Mesenteric fat pad (tissue), 1 donor: Measurements from ENCODE around the gene ARID5B. TPM values are rescaled to one million over a fixed set of nuclear protein-coding genes. Genes with fewer than 3 reads are reported as not detected.
"Not testable (repeated sequence)": the region's sequence is repeated elsewhere in the genome, so short reads cannot be mapped to it uniquely, and the experiment has no call there.

Source experiments
- DNase-seq: peaks from one replicate; pipeline ENCODE4 v3.0.0-alpha.2; 2020; ENCODE audit warnings: low spot score
- total RNA-seq: library from RNA; stranded (reverse); fragmentation: NEBNext Ultra II Directional; extraction: Animal tissue kit (Norgen Biotek cat#: 25700); gene quantifications from one replicate; pipeline ENCODE4 v1.2.1, GENCODE V29; 2021
- donor health status: DM: yes; HTN: yes; CAD: no.

Gene ARID5B
- total RNA-seq, 1 donor from 2014 or later: 126 TPM

DNA sequence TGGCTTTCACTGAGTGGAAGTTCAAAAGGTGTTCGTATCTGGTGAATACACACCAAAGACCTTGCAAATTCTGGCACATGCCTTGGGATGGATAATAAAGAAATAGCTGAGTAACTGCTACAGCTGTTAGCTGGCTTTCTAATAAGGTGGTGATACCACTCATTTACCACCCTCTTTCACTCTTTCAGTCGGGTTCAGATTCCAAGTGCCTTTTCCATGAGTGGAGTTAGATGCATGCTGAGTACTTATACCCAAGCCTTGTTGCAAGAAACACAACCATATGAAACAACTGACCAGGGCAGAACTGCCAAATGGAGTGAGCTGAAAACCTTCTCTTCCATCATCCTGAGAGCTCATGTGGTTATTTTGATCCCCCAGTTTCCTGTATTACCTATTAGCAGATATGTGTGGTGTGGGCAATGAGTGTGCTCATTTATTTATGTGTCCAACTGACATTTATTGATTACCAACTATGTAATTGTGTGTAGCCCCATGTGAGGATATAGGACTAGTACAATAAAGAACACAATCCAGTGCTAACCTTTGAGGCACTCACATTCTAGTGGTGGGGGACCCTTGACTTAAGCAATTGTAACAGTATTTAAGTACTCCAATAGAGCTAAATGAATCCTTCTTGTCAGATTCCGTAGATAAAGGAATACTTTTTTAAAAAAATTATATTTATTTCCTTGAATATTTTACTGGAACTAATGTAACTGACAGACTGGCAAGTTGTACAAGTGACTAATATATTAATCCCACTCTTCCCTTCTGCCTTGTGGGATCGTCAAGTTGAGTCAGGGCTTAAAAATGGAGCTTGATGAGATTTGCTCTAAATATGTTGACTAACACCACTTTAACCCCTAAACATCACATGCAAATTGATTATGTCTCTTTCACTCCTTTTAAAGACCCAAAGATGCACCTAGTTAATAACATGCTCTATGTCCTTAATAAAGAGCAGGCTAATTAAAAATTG, 124.7 kb downstream of the ARID5B start:
- DNase-seq: no peak

- DNase-seq: no peak
Measured at GRCh38 chr10:62027841-62028501, 126.5 kb downstream of the ARID5B start.

- not testable (repeated sequence) for DNase-seq
Measured at GRCh38 chr10:62028502-62028842, 127.0 kb downstream of the ARID5B start.

DNA sequence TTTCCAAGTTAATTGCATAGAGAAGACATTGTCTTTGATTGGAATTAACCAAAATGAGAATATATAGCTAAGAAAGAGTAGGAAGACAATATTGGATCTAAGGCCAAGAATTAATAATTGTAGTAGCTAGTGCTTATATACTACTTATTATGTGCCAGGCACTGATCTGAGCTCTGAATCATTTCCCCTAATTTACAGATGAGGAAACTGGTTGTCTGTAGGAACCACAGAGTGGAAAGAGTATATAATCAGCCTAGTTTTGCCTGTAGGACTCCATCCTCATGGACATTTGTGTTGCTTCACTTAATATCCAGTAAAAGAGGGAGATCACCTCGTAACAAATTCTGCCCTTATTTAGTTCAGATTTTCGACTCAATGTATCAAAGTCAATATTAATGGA, 127.9 kb downstream of the ARID5B start:
- no peak for DNase-seq

DNA sequence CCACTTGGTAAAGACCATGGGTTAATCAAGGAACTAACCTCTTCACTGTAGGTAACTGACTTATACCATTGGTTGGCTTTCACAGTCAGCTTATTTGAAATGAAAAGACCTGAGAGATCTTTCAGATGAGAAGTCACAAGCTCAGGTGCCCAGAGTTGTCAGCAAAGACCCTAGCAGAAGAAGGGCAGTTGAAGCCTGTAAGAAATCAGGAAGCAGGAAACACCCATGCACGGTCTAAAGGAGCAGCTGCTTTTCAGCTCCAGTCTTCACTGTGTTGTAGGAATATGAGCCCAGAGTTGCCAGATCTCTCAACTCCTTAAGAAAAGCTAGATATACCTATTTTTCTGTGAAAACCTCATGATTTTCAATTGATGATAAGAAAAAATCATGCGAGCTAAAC, 130.0 kb downstream of the ARID5B start:
- DNase-seq: no peak

- no peak for DNase-seq
Measured at GRCh38 chr10:62033125-62033524, 131.6 kb downstream of the ARID5B start.

- DNase-seq: no peak
Measured at GRCh38 chr10:62034096-62034640, 132.7 kb downstream of the ARID5B start.

- DNase-seq: no peak
Measured at GRCh38 chr10:62036186-62037081, 134.9 kb downstream of the ARID5B start.

DNA sequence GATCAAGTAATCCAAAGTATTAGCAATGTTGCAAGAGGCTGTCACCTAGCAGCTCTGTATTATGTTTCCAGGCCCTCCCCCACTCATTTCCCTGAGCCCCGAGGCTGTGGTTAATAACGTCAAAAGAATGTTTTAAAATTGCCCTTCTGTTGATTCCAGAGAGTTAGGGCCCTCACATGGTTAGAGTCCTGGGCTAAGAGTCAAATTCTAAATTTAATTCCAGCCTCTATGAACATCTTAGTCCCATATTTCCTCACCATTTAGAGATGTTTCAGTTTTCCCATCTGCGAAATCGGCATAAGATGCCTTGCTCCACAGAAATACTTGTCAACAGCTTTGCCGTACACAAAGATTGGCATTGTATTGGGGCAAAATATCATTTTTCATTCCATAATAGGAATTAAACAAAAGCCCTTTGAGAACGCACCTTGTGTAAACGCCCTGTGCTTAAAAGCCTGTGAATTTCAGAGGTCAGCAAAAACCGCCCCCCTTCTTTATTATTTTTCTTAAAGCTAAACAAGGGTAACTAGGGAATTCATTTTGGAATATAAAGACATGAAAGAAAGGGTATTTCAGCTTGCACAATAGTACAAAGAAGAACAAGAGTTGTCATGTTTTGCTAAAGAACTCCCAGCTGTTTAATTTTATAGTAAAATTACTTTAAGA, 135.8 kb downstream of the ARID5B start:
- no peak for DNase-seq

- no peak for DNase-seq
Measured at GRCh38 chr10:62037890-62038608, 136.6 kb downstream of the ARID5B start.

DNA sequence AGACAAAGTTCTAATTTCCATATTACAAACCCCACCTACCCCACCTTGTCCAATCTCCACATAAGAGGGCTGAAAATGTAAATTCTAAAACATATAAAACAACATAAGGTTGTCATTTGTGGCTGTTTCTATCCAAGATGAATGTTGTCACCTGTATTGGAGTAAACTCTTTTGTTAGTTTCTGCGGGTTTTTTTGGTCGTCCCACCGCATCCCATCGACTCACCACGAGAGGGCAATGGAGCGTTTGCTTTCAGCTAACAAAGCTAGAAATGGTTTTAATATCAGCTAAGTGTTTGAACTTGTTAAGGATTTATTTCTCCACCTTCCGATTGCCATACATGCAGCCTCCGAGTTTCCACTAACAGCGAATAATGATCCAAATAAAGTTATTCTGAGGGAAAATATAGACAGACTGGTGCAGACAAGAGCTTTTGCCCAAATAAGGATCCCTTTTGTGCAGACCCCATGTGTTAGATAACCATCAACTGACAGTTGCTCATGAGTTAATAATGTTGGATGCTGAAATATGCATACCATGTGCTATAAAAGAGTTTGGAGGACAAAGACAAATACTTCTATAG, 137.2 kb downstream of the ARID5B start:
- DNase-seq: no peak

DNA sequence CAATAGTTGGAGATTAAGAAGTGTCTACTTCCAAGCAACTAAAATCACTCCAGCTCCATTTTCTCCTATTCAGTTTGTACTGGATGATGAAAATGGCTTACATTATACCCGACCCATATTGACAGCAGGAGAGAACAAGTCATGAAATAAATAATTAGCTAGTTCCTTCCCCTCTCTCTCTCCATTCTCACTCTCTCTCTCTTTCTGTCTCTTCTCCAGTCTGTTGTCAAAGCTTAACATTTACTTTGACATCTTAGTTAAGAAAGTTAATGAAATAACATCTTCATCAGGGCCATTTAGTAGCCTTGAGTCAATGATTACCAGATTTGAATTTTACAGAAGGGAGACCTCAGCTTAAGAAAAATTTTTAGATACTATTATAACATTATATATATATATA, 138.5 kb downstream of the ARID5B start:
- no peak for DNase-seq

DNA sequence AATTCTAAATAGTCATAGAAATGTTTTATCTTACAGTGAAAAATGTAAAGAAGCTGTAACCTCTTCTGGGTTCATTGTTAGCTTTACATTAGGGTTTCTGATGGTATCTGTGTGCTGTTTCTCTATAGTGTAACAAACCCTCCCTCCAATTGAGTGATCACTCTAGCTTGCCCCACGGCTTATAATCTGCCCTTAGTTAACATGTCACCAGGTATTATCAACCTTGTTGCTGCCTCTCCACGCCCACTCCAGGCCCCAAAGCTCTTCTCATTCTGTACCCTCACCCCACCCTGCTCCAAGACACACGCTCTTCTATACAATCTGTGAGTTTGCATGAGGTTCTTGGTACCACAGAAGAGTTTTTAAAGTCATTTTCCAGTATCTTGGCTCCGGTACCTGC, 139.4 kb downstream of the ARID5B start:
- no peak for DNase-seq

DNA sequence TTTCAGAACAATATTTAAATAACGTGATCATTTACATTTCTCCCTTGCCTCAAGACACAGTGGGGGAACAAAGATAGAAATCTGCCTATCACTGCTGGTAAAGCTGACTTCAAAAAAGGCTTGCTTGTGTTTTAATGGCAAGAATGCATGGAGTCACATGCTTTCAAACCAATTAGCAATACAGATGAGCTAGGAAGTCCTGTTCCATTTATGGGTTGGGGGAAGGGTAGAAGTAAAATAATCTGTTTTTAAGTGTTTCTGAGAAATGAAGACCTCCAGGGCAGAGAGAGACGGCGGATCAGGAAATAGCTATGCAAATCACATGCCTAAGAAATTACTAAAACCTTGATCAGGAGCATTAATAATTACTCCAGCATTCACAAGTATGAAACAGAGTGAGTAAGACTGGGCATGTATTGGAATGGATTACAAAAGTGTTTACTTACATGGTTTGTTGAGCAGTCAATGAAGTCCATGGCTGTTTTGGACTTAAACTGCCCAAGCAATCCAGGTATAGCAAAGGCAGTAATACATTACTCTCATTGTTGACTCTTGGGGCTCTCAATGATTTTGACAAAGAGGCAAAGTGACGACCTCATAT, 142.0 kb downstream of the ARID5B start:
- DNase-seq: no peak

DNA sequence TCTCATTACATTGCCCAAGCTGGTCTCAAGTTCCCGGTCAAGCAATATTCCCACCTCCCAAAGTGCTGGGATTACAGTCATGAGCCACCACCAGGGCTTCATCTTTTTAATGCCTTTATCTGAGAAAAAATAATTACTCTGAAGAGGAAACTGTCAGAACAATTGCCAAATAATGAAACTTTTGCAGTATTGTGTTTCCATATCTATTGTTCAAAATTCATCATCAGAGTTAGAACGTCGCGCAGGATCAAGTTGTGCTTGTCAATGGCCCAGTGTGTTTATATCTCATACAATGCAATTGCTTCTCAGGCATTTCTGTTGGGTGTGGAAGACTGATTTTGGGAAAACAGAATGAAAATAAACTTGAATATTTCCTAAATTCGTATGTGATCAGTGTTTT, 143.1 kb downstream of the ARID5B start:
- DNase-seq: no peak

DNA sequence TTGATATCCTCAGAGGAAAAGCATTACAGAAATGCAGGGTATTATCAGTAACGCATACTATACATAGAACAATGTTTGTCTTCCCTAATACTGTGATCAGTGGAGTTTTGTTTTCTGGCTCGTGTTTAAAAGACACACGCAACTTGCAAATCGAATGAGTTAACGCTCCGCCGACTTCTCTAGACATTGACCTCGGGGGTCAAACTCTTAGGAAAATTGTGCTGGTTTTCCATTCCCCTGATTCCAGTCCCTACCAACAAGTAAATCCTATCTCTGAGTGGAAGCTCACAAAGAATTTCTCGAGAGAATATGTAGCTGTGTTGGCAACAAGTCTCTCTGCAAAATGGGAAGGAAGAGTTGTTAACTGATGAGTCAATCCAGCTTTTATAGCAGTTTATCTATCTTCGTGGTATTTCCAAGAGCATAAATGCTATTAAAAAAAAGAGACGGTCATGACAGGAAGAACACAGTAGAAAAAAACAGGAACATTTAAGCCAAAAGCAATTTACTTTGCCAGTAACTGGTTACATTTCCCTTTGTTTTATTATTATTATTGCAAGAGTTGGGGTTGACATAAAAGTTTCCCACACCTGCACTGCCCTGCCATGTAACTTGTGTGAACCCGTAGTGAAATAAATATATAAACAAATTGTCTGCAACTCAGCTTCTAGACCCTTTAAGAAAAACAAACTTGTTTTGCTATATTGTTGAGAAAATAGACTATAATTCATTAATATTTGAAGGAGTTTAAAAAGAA, 144.4 kb downstream of the ARID5B start:
- no peak for DNase-seq

GRCh38 chr10:62046522-62047227, 145.2 kb downstream of the ARID5B start:
- no peak for DNase-seq
